Skin of body (tissue), 2 donors: Measurements from ENCODE around the gene ADD3. TPM values are rescaled to one million over a fixed set of nuclear protein-coding genes. Genes with fewer than 3 reads are reported as not detected.

Experiments
- DNase-seq: peaks from one replicate; lab custom pipeline; 2025; lab: John Stamatoyannopoulos, UW
- total RNA-seq: library from RNA; depleted of rRNA; stranded (reverse); fragments of >200 nt; gene quantifications from one replicate; pipeline ENCODE4 v1.2.3, GENCODE V29; 2014

ADD3 gene
- total RNA-seq, 1 donor from 2014 or later = 213 TPM

DNA sequence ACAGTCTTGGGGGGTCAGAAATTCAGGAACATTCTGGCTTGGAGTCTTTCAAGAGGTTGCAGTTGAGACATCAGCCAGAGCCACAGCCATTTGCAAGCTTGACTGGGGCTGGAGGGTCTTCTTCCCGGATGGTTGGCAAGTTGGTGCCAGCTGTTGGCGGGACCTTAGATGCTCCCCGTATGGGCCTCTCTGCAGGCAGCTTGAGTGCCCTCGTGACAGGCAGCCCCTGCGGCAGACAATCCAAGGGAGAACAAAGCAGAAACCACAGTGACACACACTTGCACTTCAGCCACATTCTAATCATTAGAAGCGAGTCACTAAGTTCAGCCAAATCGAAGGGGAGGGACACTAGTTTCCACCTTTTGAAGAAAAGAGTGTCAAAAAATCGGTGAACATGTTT, 140.2 kb downstream of the ADD3 start:
- DNase-seq = no peak

DNA sequence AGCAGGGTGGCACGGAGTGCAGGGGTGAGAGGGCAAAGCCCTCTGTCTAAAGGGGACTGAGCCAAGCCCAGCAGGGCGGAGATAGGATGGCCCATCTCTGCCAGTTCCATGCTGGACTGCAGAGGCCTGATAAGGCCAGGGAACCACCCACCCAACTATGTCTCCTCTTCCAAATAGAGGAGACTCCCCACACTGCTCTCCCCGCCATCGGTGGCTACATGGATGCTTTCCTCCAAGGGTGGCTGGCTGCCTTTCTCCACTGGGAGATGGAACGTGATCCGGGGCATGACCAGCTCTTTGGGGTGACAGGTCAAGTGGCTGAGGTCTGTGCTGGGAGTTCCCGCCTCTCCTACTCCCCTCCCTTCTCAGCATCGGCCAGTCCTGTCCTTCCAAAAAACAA, 141.5 kb downstream of the ADD3 start:
- DNase-seq = no peak

DNA sequence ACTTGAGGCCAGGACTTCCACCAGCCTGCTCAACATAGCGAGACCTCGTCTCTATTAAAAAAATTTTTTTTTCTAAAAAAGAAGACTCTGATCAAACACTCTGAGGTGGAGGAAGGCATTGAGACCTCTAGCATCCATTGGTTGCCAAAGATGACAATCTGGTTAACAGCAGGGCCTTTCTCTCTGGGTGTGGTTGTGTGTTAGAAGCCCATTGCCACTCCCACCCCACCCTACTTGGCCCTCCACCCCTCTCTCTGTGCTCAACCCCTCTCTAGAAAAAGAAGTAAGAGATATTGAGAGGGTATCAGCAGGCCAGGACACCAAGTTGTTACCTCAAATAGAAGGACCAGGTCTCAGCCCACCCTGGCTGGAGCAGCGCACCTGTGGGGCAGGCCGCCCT, 142.3 kb downstream of the ADD3 start:
- DNase-seq = no peak

DNA sequence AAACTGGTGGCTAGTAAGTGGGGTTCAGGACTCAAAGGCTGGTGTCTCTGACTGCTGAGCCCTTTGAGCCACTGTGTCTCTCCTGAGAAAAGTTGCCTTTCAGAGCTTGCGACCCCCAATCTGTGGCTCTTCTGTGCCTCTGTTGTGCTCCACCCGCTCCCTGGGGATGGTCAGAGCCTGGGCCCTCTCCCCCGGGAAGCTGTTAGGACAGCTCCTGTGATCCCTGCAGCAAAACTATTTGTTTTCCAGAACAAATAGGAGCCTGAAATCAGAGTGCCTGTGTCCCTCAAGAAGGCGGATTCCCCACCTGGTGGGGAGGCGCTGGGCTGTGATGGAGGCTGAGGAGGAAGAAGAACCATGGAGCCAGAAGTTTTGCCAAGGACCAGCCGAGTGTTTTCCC, 143.2 kb downstream of the ADD3 start:
- DNase-seq = no peak

DNA sequence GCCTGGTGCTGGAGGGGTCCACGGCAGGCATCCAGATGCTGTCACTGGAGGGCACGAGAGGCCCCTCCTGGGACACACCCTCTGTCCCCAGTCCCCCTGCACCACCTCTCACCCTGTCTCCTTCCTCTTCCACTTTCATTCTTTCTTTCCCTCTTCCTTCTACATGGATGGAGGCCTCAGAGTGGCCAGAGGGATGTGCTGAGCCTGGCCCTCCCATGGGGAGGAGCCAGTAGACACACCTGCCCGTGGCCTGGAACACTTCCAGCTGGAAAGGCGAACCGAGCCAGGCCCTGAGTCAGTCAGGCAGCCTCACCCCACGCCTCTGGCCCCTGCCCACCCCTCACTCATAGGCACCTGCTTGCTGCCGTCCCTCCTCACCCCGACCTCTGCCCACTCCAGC, 143.7 kb downstream of the ADD3 start:
- no peak for DNase-seq

DNA sequence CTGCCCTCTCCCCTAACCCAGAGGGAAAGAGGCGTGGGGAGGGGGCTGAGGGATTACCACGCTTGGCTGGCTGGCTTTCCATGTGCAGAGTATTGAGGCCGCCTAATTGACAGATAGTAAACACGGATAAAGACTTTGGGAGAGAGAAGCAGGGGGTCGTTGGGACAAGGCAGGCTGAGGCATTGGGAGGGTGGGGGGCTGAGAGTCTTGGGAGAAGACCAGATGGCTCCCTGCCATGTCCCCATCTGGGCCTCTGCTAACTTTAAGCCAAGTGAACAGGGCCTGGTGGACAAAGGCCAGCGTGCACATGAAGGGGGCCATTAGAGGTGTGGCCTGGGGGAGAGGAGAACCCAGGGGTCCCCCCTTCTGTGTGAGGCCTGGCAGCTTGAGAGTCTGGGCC, 144.2 kb downstream of the ADD3 start:
- no peak for DNase-seq

DNA sequence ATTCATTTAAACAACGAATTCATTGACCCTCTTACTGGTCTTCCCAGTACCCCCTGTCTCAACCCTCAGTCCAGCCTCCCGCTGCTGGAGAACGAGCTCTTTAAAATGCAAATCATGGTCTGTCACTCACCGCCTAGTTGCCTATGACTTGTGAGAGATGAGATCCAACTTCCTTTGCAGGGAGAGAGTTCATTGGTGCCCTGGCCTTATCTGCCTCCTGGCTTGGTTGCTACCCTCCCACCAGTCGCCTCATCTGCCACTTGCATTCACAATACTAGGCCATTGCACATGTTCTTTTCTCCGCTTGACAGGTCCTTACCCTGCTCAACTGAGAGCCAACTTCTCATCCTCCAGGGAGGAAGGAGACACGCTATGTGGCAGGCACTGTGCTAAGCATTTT, 145.6 kb downstream of the ADD3 start:
- no peak for DNase-seq

DNA sequence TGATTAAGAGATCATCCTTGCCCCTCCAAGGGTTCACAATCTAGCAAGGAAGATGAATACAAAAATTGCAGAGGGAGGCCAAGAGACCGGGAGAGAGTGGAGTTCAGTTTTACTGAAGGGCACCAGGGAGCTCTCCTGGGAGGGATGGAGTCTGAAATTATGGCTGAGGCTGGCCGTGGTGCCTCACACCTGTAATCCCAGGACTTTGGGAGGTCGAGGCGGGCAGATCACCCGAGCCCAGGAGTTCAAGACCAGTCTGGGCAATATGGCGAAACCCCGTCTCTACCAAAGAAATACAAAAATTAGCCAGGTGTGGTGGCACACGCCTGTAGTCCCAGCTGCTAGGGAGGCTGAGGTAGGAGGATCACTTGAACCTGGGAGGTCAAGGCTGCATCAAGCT, 148.3 kb downstream of the ADD3 start:
- DNase-seq = no peak

DNA sequence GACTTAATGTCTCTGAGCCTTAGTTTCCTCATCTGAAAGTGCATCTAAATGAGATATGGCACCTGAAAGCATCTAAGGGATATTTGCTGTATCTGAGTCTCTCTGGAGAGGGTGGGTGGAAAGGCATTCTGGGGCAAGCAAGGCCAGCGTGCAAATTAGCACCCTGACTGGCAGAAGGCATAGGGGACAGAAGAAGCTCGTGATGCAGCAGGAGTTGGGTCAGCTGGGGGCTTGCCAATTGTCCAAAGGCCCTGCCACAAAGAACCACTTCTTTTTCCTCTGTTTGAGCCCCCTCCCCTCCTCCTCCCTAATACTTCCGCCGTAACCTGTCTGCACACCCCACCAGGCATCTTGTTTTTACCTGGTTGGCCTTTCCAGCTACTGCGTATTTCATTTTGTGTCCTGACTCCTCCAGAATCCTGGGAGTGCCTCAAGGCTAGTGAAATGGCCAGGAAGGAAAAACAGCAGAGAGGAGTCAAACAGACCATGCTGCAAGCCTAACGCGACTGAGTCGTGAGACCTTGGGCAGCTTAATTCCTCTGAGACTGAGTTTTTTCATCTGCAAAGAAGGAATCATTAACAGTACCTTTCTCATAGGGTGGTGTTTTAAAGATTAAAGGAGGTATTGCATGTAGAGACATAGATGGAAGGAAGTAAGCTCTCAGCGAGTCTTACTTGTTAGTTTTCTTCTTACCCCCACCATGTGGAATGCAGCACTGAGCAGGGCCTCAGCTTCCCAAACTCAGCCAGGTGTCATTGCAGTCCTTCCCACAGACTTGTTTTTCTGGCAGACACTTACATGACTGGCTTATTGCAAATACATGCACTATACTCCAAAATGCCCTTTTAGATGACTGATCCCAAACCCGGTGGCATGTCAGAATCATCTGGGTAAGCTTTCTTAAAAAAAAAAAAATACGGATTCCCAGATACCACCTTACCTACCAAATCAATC, 150.5 kb downstream of the ADD3 start:
- no peak for DNase-seq

DNA sequence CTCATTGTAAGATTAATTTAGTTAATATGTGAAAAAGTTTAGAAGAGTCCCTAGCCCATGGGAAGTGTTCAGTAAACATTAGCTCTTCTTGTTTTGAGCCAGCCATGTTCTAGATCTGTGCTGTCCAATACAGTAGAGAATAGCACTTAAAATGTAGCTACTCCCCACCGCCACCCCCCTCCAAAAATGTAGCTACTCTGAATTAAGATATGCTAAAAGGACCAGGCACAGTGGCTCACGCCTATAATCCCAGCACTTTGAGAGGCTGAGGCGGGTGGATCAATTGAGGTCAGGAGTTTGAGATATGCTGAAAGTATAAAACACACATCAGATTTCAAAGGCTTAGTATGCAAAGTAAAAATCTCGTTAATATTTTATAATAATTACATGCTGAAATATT, 152.3 kb downstream of the ADD3 start:
- DNase-seq = no peak

DNA sequence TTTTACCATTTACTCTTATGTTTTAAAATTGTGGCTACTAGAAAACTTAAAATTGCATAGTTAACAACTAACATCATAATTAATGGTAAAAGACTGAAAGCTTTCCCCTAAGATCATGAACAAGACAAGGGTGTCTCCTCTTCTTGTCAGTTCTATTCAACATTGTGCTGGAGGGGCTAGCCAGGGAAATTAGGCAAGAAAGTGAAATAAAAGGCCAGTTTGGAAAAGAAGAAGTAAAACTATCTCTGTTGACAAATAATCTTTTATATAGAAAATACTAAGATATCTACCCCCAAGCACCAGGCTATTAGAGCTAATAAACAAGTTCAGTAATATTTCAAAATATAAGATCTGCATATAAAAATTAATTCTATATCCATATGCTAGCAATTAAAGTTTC, 152.7 kb downstream of the ADD3 start:
- no peak for DNase-seq

DNA sequence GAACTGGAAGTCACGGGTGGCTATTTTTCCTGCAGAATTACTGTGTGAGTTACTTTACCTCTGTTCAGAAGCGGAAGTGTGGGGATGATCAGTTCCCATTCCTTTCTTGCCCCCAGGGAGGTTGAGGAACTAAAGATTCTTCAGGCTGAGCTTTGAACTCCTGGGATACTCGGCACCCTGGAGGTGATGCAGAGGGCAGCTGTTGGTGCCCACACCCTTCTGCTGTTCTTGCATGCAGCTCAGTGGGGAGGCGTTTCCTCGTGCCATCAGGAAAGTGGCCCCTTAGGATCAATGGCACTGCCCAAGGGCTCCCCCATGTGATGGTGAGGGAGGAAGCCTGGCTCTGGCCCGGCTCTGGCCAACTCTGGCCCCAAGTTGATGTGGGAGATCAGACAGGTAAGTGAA, 155.0 kb downstream of the ADD3 start:
- no peak for DNase-seq

DNA sequence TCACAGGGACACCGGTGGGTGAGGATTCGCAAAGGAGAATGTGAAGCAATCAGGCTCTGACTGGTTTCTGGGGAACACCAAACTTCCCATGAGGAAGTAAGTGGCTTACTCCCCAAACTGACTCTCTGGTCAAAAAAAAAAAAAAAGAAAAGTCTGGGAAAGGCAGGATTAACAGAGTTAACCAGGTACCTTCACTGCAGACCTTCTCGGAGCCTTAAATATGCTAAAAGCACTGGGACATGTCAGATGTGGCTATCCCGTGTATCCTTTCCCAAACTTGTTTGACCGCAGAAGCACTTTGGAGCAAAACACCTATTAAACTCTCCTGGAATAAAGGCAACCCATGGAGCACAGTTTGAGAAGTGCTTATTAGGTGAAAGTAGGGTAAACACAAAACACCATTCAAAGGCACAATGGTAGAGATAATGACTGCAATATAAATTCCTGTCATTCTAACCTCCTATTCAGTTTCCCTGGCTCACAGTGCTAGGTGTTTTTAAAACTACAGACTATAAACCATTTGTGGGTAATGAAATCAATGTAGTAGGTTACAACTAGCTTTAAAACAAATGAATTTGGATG, 155.5 kb downstream of the ADD3 start:
- no peak for DNase-seq

DNA sequence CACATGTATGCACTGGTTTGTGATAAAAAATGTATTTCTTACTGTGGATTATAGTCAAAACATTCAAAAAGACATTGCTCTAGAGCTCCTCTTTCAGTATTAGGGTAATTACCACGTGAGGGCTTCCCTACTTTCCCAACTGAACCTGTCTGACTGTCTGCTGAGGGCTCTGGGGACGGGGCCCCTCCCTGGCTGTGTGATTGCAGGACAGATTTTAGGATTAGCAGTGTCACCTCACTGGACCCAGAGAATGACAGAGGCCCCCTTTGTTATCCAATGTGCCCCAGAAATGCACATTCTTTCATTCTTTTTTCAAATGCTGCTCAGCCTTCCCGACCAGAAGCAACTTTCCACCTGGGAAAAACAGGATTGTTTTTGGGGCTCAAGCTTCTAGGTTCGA, 156.1 kb downstream of the ADD3 start:
- DNase-seq = no peak

DNA sequence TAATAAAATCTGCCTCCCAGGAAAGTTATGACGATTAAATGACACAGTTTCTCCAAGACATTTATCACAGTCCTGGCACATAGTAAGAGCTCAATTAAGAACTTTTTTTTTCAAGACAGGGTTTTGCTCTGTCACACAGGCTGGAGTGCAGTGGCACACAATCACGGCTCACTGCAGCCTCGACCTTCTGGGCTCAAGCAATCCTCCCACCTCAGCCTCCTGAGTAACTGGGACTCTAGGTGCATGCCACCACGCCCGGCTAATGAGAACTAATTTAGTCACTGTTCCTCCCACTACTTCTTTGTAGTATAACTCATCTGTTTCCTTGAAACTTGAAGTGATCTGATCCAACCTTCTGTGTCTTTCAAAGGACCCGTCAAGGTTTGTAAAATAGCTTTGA, 157.5 kb downstream of the ADD3 start:
- no peak for DNase-seq

DNA sequence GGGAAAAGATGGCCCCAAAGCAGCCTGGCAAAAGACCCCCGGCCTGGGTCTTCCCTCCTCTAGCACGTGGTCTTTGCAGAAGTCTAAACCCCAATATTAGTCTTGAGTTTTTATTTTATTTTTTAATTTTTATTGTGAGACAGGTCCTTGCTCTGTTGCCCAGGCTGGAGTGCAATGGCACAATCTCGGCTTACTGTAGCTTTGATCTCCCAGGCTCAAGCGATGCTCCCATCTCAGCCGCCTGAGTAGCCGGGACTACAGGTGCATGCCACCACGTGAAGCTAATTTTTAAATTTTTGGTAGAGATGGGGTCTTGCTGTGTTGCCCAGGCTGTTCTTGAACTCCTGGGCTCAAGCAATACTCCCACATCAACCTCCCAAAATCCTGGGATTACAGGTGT, 159.4 kb downstream of the ADD3 start:
- DNase-seq = no peak

DNA sequence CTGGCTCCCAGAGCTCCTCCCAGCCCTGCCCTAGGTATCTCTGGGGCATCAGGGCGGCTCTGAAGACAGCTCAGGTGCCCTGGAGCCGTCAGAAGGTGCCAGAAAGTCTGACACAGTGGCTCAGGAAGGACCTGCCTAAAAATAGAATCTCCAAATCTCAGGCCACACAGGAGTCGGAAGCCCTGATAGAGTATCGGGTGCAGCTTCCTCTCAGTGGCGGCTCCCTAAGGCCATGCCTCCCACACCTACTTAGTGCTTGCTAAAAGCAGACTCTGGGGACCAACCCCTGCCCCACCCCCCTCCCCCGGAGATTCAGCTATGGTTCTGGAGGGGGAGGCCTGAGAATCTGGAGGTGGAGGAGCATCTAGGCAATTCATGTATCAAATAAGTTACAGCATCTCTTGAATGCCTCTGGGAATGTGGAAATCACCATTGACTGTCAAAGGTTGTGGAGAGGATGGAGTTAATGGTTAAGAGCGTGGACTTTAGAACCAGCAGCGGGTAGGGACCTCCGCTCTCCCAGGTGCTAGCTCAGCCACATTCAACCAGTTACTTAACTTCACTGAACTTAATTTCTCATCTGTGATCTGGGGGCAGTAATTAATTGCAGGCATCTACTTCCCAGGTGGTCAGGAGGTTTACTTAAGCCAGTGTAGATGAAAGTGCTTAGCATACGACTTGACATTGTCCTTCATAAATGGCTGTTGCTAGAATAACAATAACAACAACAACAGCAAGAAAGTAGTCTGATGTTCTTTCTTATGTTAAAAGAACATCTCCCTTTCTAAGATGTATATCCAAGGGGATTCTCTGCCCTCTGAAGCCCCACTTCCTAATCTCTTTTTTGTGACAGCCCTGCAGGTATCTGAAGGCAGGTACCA, 161.1 kb downstream of the ADD3 start:
- DNase-seq = no peak

DNA sequence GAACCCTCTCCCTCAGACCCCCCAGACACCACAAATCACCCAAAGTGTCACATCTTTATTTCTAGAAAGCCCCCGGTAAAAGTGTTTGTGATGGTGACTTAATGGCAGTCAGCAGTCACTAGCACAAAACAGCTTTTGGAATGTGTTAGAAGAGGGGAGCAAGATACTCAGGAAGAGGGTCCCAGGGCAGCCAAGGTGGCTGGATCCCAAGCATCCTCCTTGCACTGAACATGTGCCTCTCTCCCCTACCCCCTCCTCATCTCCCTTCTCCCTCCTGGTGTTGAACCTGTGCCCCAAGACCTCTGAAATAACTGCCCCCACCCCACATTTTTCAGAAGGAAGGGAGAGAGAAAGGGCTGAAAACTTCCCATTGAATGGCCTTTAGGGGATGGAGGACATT, 161.8 kb downstream of the ADD3 start:
- DNase-seq = no peak

DNA sequence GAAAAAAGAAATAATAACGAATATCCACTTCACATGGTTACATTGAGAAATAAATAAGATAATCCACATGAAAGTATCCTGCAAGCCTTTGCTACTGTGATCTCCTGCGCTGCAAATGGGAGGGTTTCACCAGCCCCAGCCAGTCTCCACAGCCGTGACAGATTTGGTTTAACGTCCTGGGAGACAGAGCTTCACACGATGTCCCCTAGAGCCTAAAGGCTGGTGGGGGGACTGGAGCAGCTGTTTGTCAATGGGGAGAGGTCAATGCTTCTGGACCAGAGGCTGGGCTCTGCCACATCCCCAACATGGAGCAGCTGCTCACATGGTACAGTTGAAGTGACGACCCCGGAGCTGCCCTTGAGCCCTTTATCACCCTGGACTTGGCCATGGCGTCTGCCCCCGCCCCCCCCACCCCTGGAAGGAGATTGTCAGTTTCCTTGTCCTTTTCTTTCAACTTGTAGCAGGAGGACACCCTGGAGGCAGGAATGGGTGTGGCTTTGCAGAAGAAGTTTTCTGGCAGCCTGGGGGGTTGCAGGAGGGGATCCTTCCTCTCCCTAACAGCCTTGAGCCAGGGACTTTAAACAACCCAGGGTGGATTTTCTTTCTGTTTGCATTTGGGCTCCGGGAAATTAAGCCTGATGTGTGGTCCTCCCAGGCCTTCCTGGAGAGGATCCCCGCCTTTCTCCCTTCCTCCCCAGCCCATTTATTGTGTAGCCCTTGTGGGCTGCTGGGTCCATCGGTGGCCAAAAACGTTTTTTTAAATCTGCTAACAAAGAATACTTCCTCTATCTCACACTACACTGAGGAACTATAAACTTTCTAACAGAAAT, 162.6 kb downstream of the ADD3 start:
- DNase-seq = no peak

DNA sequence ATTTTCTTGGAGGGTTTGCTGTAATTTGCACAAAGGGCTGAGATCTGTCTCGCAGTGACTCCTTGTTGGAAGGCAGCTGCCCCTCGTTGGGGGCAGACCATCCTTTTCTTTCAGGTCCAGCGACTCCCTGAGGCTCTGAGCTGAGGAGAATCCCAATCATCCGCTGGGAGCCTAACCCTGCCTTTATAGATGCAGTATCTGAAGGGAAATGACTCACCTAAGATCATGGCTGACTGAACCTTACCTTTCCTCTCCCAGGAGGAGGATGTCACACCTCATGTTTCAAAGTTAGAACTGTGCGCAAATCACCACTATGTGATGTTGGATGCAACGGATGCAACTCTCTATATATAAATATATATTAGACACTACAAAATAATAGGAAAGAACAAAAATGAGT, 163.2 kb downstream of the ADD3 start:
- DNase-seq = no peak

DNA sequence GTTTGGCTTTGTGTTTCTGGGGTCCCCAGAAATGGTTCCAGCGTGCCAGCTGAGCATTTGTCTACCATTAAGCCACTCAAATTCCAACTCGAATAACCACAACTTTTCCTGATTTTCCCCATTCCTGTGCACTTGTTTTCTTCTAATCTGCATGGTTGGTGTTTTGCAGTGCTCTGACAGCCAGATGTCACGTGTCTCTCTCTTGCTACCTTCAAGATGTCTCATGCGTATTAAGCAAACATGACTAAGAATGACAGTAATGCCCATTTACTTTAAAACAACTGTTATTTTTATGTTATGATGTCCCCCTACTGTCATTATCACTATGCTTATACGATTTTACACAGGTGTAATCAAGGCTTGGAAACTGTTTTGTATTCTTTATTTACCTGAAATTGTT, 164.4 kb downstream of the ADD3 start:
- no peak for DNase-seq
